Effector memory CD4-positive, alpha-beta T cell (primary cell): ENCODE data around the gene ZFYVE28.

Experiments
- DNase-seq, 3 donors: peaks; one replicate each; pipeline ENCODE4 v3.0.0-alpha.2; 2020
- H3K27ac ChIP-seq: 2 replicates; pipeline ENCODE4 v1.7.0; 2013; ENCODE audit warnings: mild to moderate bottlenecking, low read length, moderate library complexity; ENCODE audit not compliant: insufficient read depth, poor library complexity, severe bottlenecking
- H3K27me3 ChIP-seq: replicated peaks from 2 replicates; pipeline ENCODE4 v1.7.0; 2013; ENCODE audit warnings: mild to moderate bottlenecking, low read length; ENCODE audit not compliant: insufficient read depth, control insufficient read depth, poor library complexity, severe bottlenecking
- H3K36me3 ChIP-seq: 2 replicates; pipeline ENCODE4 v1.7.0; 2013; ENCODE audit warnings: mild to moderate bottlenecking, low read length, moderate library complexity; ENCODE audit not compliant: control insufficient read depth, insufficient read depth
- H3K4me1 ChIP-seq: 2 replicates; pipeline ENCODE4 v1.7.0; 2013; ENCODE audit warnings: low read length, mild to moderate bottlenecking; ENCODE audit not compliant: control insufficient read depth, insufficient read depth, poor library complexity, severe bottlenecking
- H3K4me3 ChIP-seq: 2 replicates; pipeline ENCODE4 v1.7.0; 2013; ENCODE audit warnings: low read length, low read depth, mild to moderate bottlenecking; ENCODE audit not compliant: insufficient read depth, poor library complexity, severe bottlenecking
- H3K9me3 ChIP-seq: 2 replicates; pipeline ENCODE4 v1.7.0; 2013; ENCODE audit warnings: mild to moderate bottlenecking, low read length, moderate library complexity; ENCODE audit not compliant: control insufficient read depth

ZFYVE28 gene

DNA sequence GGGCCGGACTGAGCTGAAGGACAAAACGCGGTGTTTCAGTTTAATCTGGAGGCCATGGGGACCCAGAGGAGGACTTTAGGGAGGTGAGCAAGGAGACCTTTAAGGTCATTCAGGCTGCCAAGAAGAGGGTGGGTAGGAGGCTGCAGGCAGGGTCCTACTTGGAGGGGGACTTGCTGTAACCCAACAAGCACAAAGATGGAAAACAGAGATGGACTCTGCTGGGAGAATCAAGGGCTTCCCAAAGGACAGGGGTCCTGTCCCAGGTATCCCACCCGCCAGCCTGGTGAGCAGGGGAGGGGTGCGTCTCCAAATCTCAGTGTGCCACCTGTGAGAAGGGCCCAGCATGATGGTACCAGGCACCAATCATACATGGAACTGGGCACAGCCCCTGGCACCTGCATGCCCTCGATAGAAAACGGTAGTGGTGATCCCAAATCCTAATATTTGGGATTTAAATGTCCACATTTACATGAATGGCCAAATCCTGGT, 172.6 kb downstream of the ZFYVE28 start:
- peaks cover under 1% of the 10 kb centered on the region for H3K4me1 ChIP-seq
- no peak overlapping the region for H3K4me3 ChIP-seq
- H3K27ac ChIP-seq = no peak overlapping the region
- DNase-seq = no peak
- H3K36me3 ChIP-seq = peaks cover 17% of the 10 kb centered on the region
- no peaks in the 10 kb centered on the region for H3K9me3 ChIP-seq
- H3K27me3 ChIP-seq = no peaks in the 10 kb centered on the region

DNA sequence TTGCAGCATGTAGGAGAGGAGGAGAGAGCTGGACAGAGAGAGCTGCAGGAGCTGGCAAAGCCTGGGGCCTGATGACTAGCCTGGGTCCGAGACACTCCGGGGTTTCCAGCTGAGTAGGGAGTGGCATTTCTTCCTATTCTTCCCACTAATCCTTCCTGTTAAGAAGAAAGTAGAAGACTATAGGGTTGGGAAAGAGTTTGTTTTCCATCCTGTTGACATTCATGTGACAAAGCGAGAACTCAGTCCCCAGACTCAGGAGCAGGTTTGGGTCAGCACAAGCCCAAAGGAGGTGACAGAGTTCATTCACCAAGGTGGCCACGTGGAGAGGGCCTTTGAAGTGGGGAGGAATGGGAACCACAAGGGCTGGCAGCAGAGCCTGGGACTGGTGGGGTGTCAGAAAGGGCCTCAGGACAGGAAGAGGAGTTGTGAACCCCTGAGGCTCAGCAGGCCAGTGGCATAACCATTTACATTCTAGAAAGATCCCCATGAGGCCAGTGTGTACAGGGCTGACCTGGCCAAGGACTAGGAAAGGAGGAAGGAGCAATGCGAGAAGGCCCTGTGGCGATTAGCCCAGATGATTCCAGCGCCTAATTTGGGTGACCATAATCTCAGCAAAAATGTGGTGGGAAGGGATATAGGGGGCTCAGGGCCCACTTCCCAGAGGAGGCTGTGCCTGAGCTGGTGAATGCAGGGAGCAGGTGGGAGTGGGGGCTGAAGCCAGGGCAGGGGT, 173.2 kb downstream of the ZFYVE28 start:
- peaks cover 6% of the 10 kb centered on the region for H3K4me1 ChIP-seq
- H3K4me3 ChIP-seq = no peak overlapping the region
- H3K36me3 ChIP-seq = peaks cover 11% of the 10 kb centered on the region
- H3K27ac ChIP-seq = no peak overlapping the region
- H3K9me3 ChIP-seq = no peaks in the 10 kb centered on the region
- no peak for DNase-seq
- H3K27me3 ChIP-seq = no peaks in the 10 kb centered on the region

GRCh38 chr4:2243681-2244380, 174.6 kb downstream of the ZFYVE28 start:
- H3K27me3 ChIP-seq = no peaks in the 10 kb centered on the region
- H3K36me3 ChIP-seq = peaks cover 7% of the 10 kb centered on the region
- H3K4me3 ChIP-seq = no peak overlapping the region
- no peak for DNase-seq
- H3K4me1 ChIP-seq = peaks cover 16% of the 10 kb centered on the region
- H3K9me3 ChIP-seq = no peaks in the 10 kb centered on the region
- no peak overlapping the region for H3K27ac ChIP-seq

DNA sequence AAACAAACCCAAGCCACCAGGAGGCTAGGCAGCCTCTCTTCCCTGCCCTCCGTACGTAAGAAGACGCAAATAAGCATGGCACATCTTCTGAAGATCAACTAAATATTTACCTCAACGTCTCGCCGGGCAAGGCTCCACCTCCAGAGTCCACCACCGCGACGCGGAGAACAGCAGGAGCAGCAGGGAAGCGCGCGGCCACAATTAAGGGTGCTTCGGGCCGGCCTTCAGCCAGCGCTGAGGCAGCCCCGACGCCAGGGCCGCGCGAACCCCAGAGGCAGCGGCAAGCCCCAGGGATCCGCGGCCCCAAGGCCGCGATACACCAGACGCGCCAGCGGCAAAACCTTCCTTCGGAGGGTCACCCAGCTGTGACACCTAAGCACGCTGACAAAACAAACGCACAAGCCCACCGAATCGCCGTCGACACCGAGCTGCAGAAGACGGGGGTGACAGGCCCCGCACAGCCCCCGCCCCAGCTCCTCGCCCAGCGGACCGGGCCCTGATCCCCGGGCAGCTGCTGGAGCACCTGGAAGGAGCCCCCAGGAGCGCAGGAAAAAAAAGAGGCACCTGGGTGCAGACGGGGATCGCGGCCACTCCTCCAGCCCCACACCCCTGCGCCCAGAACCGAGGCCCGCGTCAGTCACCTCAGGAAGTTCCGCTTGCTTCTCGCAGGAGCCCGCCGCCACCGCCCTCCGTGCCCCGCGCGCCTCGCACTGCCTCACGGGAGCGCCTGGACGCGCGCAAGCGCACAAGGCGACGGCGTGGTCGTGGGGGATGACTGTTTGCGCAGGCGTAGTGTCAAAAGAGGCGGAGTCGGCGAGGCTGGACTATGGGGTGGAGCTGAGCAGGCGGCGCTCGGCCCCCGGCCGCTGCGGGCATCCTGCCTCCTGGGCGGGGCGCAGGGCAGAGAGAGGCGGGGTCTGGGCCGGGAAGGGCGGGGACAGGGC, 176.8 kb downstream of the ZFYVE28 start, which contains the start of the genes HAUS3 and POLN:
TSS of gene HAUS3 (minus strand) at position 712 of the 944 bp plus-strand sequence. CDS start 1,175 bp downstream, outside the sequence.
TSS of gene POLN (minus strand) at position 712 of the 944 bp plus-strand sequence. CDS start 12,890 bp downstream, outside the sequence.
- H3K36me3 ChIP-seq = peaks cover 10% of the 10 kb centered on the region
- H3K9me3 ChIP-seq = no peaks in the 10 kb centered on the region
- peak within 1 kb of the TSS; percentile 85 for H3K27ac ChIP-seq
- peaks cover 16% of the 10 kb centered on the region for H3K4me1 ChIP-seq
- H3K4me3 ChIP-seq = peak within 1 kb of the TSS; percentile 89
- DNase-seq = peak; percentile 99 to 100 (median 99)
- H3K27me3 ChIP-seq = no peaks in the 10 kb centered on the region

DNA sequence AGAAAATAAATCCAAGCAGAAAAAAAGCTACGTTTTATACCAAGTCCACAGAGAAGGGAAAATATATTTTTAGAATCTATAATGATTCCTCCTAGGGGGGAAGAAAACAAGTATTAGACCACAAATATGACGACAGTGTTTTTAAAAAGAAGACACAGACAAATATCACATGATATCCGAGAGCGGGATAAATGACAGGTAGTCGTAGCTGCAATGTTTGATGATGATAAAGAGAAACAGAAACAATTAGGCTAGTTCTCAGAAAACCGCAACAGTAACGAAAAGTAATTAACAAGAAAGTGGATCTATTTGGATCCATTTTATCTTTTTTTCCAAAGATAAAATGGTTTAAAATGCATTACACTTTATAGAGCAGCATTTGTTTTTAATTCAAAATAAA, 177.4 kb downstream of the ZFYVE28 start:
- DNase-seq = no peak
- peak overlapping the region; percentile 85 for H3K27ac ChIP-seq
- H3K27me3 ChIP-seq = no peaks in the 10 kb centered on the region
- H3K4me3 ChIP-seq = peak overlapping the region; percentile 89
- H3K36me3 ChIP-seq = peaks cover 10% of the 10 kb centered on the region
- peaks cover 16% of the 10 kb centered on the region for H3K4me1 ChIP-seq
- H3K9me3 ChIP-seq = no peaks in the 10 kb centered on the region

- Histone ChIP-seq H3K27me3 (no peaks in the 10 kb centered on the region), H3K9me3 (no peaks in the 10 kb centered on the region), H3K4me3 (no peak overlapping the region), H3K4me1 (peaks cover 16% of the 10 kb centered on the region), H3K36me3 (peaks cover 25% of the 10 kb centered on the region), H3K27ac (no peak overlapping the region)
- no peak for DNase-seq
These were observed 181.3 kb downstream of the ZFYVE28 start for GRCh38 chr4:2236944-2237666.

GRCh38 chr4:2231082-2231481, 187.4 kb downstream of the ZFYVE28 start:
- no peaks in the 10 kb centered on the region for H3K9me3 ChIP-seq
- no peaks in the 10 kb centered on the region for H3K4me1 ChIP-seq
- H3K27me3 ChIP-seq = no peaks in the 10 kb centered on the region
- H3K4me3 ChIP-seq = no peak overlapping the region
- H3K36me3 ChIP-seq = peaks cover 30% of the 10 kb centered on the region
- H3K27ac ChIP-seq = no peak overlapping the region
- no peak for DNase-seq

GRCh38 chr4:2226261-2226660, 192.2 kb downstream of the ZFYVE28 start:
- no peaks in the 10 kb centered on the region for H3K9me3 ChIP-seq
- DNase-seq = no peak
- no peaks in the 10 kb centered on the region for H3K27me3 ChIP-seq
- H3K4me3 ChIP-seq = no peak overlapping the region
- H3K36me3 ChIP-seq = peaks cover 20% of the 10 kb centered on the region
- H3K27ac ChIP-seq = no peak overlapping the region
- H3K4me1 ChIP-seq = no peaks in the 10 kb centered on the region

DNA sequence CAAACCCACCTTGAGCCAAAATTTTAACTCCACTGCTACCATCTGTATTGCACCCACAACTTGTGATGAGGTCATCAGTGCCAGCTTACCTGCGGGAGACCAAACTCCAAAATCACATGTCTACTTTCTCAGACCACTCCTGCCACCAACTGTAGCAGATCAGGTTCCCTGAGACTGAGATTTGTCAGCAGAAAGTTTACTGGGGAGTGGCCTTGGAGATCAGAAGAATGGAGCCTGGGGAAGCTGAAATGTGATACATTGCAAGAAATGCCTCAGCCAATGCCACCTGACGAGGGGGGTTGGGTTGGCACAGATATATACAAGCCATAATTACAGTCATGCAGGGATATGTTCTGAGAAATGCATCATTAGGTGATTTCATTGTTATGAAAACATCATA, 195.6 kb downstream of the ZFYVE28 start:
- Histone ChIP-seq H3K36me3 (peaks cover 15% of the 10 kb centered on the region), H3K9me3 (no peaks in the 10 kb centered on the region), H3K4me1 (peaks cover 5% of the 10 kb centered on the region), H3K27me3 (no peaks in the 10 kb centered on the region), H3K27ac (no peak overlapping the region), H3K4me3 (no peak overlapping the region)
- DNase-seq = no peak
